Astrocyte (in vitro differentiated cells and primary cell): ENCODE data around the gene MLST8. TPM values are rescaled to one million over a fixed set of nuclear protein-coding genes. Genes with fewer than 3 reads are reported as not detected.

Experiments used
- DNase-seq: peaks from one replicate; pipeline ENCODE4 v3.0.0-alpha.2; 2010; ENCODE audit warnings: low read depth
- FAIRE-seq: peaks from 2 replicates; lab custom pipeline; 2011; peaks lifted over from hg19 to GRCh38; lab: Jason Lieb, UNC
- H2AFZ ChIP-seq: 2 replicates; pipeline ENCODE4 v1.6.0; 2012; ENCODE audit warnings: low read depth, low read length, inconsistent platforms
- H3K27ac ChIP-seq: 2 replicates; pipeline ENCODE4 v1.5.1; 2011; ENCODE audit warnings: low read depth, low read length, inconsistent platforms
- H3K27me3 ChIP-seq: 2 replicates; pipeline ENCODE4 v1.6.0; 2011; ENCODE audit warnings: low read length, inconsistent platforms; ENCODE audit not compliant: insufficient read depth
- H3K36me3 ChIP-seq: 2 replicates; pipeline ENCODE4 v1.5.1; 2011; ENCODE audit warnings: low read length, inconsistent platforms; ENCODE audit not compliant: insufficient read depth
- H3K4me1 ChIP-seq: 2 replicates; pipeline ENCODE4 v1.5.1; 2011; ENCODE audit warnings: low read length, inconsistent platforms; ENCODE audit not compliant: insufficient read depth
- H3K4me2 ChIP-seq: 2 replicates; pipeline ENCODE4 v1.6.0; 2012; ENCODE audit warnings: low read length, inconsistent platforms
- H3K4me3 ChIP-seq: 2 replicates; pipeline ENCODE4 v1.5.1; 2011; ENCODE audit warnings: low read depth, mild to moderate bottlenecking, low read length, inconsistent platforms; ENCODE audit not compliant: insufficient read depth
- H3K79me2 ChIP-seq: 2 replicates; pipeline ENCODE4 v1.6.0; 2012; ENCODE audit warnings: mild to moderate bottlenecking, low read length, inconsistent platforms; ENCODE audit not compliant: insufficient read depth
- H3K9ac ChIP-seq: 2 replicates; pipeline ENCODE4 v1.6.0; 2012; ENCODE audit warnings: mild to moderate bottlenecking, low read length, inconsistent platforms
- H3K9me3 ChIP-seq: 2 replicates; pipeline ENCODE4 v1.5.1; 2012; ENCODE audit warnings: low read depth, mild to moderate bottlenecking, low read length, inconsistent platforms; ENCODE audit not compliant: insufficient read depth
- H4K20me1 ChIP-seq: 2 replicates; pipeline ENCODE4 v1.6.0; 2012; ENCODE audit warnings: low read length, inconsistent platforms; ENCODE audit not compliant: insufficient read depth
- H3K27ac Mint-ChIP-seq: one replicate; pipeline ENCODE4 v1.8.0; 2021; ENCODE audit warnings: mild to moderate bottlenecking, mixed read lengths; ENCODE audit not compliant: unreplicated experiment
- H3K27me3 Mint-ChIP-seq: one replicate; pipeline ENCODE4 v1.8.0; 2021; ENCODE audit warnings: low read depth, mixed read lengths; ENCODE audit not compliant: unreplicated experiment
- H3K36me3 Mint-ChIP-seq: one replicate; pipeline ENCODE4 v1.8.0; 2021; ENCODE audit warnings: low read depth, mixed read lengths; ENCODE audit not compliant: unreplicated experiment
- H3K4me1 Mint-ChIP-seq: one replicate; pipeline ENCODE4 v1.8.0; 2021; ENCODE audit warnings: low read depth, mixed read lengths; ENCODE audit not compliant: unreplicated experiment
- H3K4me3 Mint-ChIP-seq: one replicate; pipeline ENCODE4 v1.8.0; 2021; ENCODE audit warnings: mild to moderate bottlenecking, moderate library complexity, mixed read lengths; ENCODE audit not compliant: unreplicated experiment
- H3K9me3 Mint-ChIP-seq: one replicate; pipeline ENCODE4 v1.8.0; 2021; ENCODE audit warnings: mild to moderate bottlenecking, mixed read lengths; ENCODE audit not compliant: unreplicated experiment
- CTCF ChIP-seq: IDR thresholded peaks from 2 replicates; pipeline ENCODE4 v1.5.1; 2011; ENCODE audit warnings: low read depth, mild to moderate bottlenecking, inconsistent platforms, low read length, moderate library complexity; ENCODE audit not compliant: insufficient read depth
- EZH2 ChIP-seq: IDR thresholded peaks from 2 replicates; pipeline ENCODE4 v1.6.1; 2012; ENCODE audit warnings: mild to moderate bottlenecking, low read length, inconsistent platforms; ENCODE audit not compliant: insufficient read depth
- total RNA-seq: library from RNA; stranded (reverse); gene quantifications from 2 replicates; pipeline ENCODE4 v1.2.1, GENCODE V29; 2021

The MLST8 gene
- total RNA-seq, 1 donor from 2014 or later, result 34.7 TPM

GRCh38 chr16:2180962-2181923 lies 24.0 kb upstream of the MLST8 start:
- no peaks in the 10 kb centered on the region for H3K27me3 ChIP-seq
- H3K4me1 ChIP-seq, result no peaks in the 10 kb centered on the region
- no peaks in the 10 kb centered on the region for H3K79me2 ChIP-seq
- H3K36me3 Mint-ChIP-seq, result peaks cover 2% of the 10 kb centered on the region
- no peak overlapping the region for H3K27ac ChIP-seq
- DNase-seq (no peak), FAIRE-seq (no peak)
- H3K4me3 Mint-ChIP-seq, result no peak overlapping the region
- no peaks in the 10 kb centered on the region for H3K4me1 Mint-ChIP-seq
- no peaks in the 10 kb centered on the region for H3K36me3 ChIP-seq
- no peak overlapping the region for H3K9ac ChIP-seq
- H3K4me3 ChIP-seq, result no peak overlapping the region
- H3K27ac Mint-ChIP-seq, result no peak overlapping the region
- H3K9me3 Mint-ChIP-seq, result no peaks in the 10 kb centered on the region
- H3K4me2 ChIP-seq, result no peak overlapping the region
- TF ChIP-seq EZH2 (no peak), CTCF (no peak)
- no peaks in the 10 kb centered on the region for H4K20me1 ChIP-seq
- no peaks in the 10 kb centered on the region for H3K9me3 ChIP-seq
- H2AFZ ChIP-seq, result no peak overlapping the region
- H3K27me3 Mint-ChIP-seq, result peaks cover 3% of the 10 kb centered on the region

GRCh38 chr16:2181952-2182351 lies 23.3 kb upstream of the MLST8 start:
- Histone ChIP-seq H3K36me3 (no peaks in the 10 kb centered on the region), H3K4me2 (no peak overlapping the region), H3K27me3 (no peaks in the 10 kb centered on the region), H3K4me3 (no peak overlapping the region), H3K27ac (no peak overlapping the region), H3K4me1 (no peaks in the 10 kb centered on the region), H3K9ac (no peak overlapping the region), H4K20me1 (no peaks in the 10 kb centered on the region), H2AFZ (no peak overlapping the region), H3K9me3 (no peaks in the 10 kb centered on the region), H3K79me2 (no peaks in the 10 kb centered on the region)
- H3K27ac Mint-ChIP-seq, result no peak overlapping the region
- H3K27me3 Mint-ChIP-seq, result peaks cover 3% of the 10 kb centered on the region
- H3K36me3 Mint-ChIP-seq, result peaks cover 2% of the 10 kb centered on the region
- TF ChIP-seq CTCF (no peak), EZH2 (no peak)
- no peaks in the 10 kb centered on the region for H3K9me3 Mint-ChIP-seq
- no peak for FAIRE-seq
- H3K4me1 Mint-ChIP-seq, result no peaks in the 10 kb centered on the region
- no peak overlapping the region for H3K4me3 Mint-ChIP-seq
- DNase-seq, result no peak

GRCh38 chr16:2183671-2184070 lies 21.6 kb upstream of the MLST8 start:
- no peak overlapping the region for H3K27ac Mint-ChIP-seq
- no peak for FAIRE-seq
- Histone ChIP-seq H3K4me3 (no peak overlapping the region), H4K20me1 (no peaks in the 10 kb centered on the region), H2AFZ (no peak overlapping the region), H3K4me2 (no peak overlapping the region), H3K79me2 (no peaks in the 10 kb centered on the region), H3K27me3 (no peaks in the 10 kb centered on the region), H3K4me1 (no peaks in the 10 kb centered on the region), H3K9me3 (no peaks in the 10 kb centered on the region), H3K27ac (no peak overlapping the region), H3K36me3 (no peaks in the 10 kb centered on the region), H3K9ac (no peak overlapping the region)
- peaks cover 3% of the 10 kb centered on the region for H3K27me3 Mint-ChIP-seq
- H3K4me3 Mint-ChIP-seq, result no peak overlapping the region
- H3K4me1 Mint-ChIP-seq, result no peaks in the 10 kb centered on the region
- no peak for TF ChIP-seq CTCF
- TF ChIP-seq EZH2, result no peak
- no peak for DNase-seq
- H3K9me3 Mint-ChIP-seq, result no peaks in the 10 kb centered on the region
- H3K36me3 Mint-ChIP-seq, result peaks cover 2% of the 10 kb centered on the region
